CD4-positive, alpha-beta memory T cell (primary cell): ENCODE measurements around the gene TCF7. TPM values are rescaled to one million over a fixed set of nuclear protein-coding genes. Genes with fewer than 3 reads are reported as not detected.
A peak's percentile ranks its signal among the peaks of the same experiment; 100 is the strongest.

Source experiments
- CTCF ChIA-PET: fragments of 350-600 bp; sonication (Branson Sonifier 250); formaldehyde crosslinking; loops from one replicate; lab custom pipeline; 2021; ENCODE audit warnings: inconsistent platforms; ENCODE audit not compliant: partially characterized antibody; lab: Charles Lee
- POLR2A ChIA-PET: fragments of 350-600 bp; sonication (Branson Sonifier 250); formaldehyde crosslinking; loops from one replicate; lab custom pipeline; 2021; ENCODE audit not compliant: partially characterized antibody; lab: Charles Lee
- DNase-seq, 5 donors: peaks; one replicate each; pipeline versions ENCODE4 v3.0.0 to v3.0.0-alpha.2; 2020 to 2022; ENCODE audit warnings: mixed read lengths in 1 of 5
- H3K27ac ChIP-seq: one replicate; pipeline ENCODE4 v1.7.0; 2013; ENCODE audit warnings: low read depth, low read length
- H3K27me3 ChIP-seq: 2 replicates; pipeline ENCODE4 v1.7.0; 2013; ENCODE audit warnings: mild to moderate bottlenecking, low read length, moderate library complexity; ENCODE audit not compliant: insufficient read depth
- H3K36me3 ChIP-seq: 2 replicates; pipeline ENCODE4 v1.7.0; 2013; ENCODE audit warnings: mild to moderate bottlenecking, low read length, moderate library complexity; ENCODE audit not compliant: insufficient read depth
- H3K4me1 ChIP-seq: 2 replicates; pipeline ENCODE4 v1.7.0; 2013; ENCODE audit warnings: mild to moderate bottlenecking, low read length, moderate library complexity; ENCODE audit not compliant: insufficient read depth
- H3K4me3 ChIP-seq, 2 donors: one replicate each; pipeline ENCODE4 v1.7.0; 2013; ENCODE audit warnings: low read length in 2 of 2, mild to moderate bottlenecking in 1 of 2
- H3K9me3 ChIP-seq, 2 donors: one replicate each; pipeline ENCODE4 v1.7.0; 2013; ENCODE audit warnings: low read length in 2 of 2, control low read depth in 1 of 2; ENCODE audit not compliant: control insufficient read depth in 1 of 2
- H3K27ac Mint-ChIP-seq, 7 donors: one replicate each; pipeline ENCODE4 v1.8.0; 2020 to 2021; ENCODE audit warnings: mixed read lengths in 7 of 7, mild to moderate bottlenecking in 6 of 7, inconsistent platforms in 3 of 7, moderate library complexity in 3 of 7
- H3K27me3 Mint-ChIP-seq, 2 donors: one replicate each; pipeline ENCODE4 v1.8.0; 2020 to 2021; ENCODE audit warnings: mixed read lengths in 2 of 2
- H3K36me3 Mint-ChIP-seq, 2 donors: one replicate each; pipeline ENCODE4 v1.8.0; 2020 to 2021; ENCODE audit warnings: mixed read lengths in 2 of 2, inconsistent platforms in 1 of 2, mild to moderate bottlenecking in 1 of 2
- H3K4me1 Mint-ChIP-seq, 4 donors: one replicate each; pipeline ENCODE4 v1.8.0; 2020 to 2021; ENCODE audit warnings: mixed read lengths in 4 of 4, mild to moderate bottlenecking in 1 of 4
- H3K4me3 Mint-ChIP-seq, 8 donors: one replicate each; pipeline ENCODE4 v1.8.0; 2020 to 2021; ENCODE audit warnings: mixed read lengths in 8 of 8, mild to moderate bottlenecking in 7 of 8, moderate library complexity in 6 of 8, inconsistent platforms in 3 of 8
- H3K9me3 Mint-ChIP-seq, 8 donors: one replicate each; pipeline ENCODE4 v1.8.0; 2020 to 2021; ENCODE audit warnings: mixed read lengths in 8 of 8, mild to moderate bottlenecking in 5 of 8, inconsistent platforms in 3 of 8, moderate library complexity in 1 of 8
- intact Hi-C: fragments of 100-400 bp; cut with micrococcal nuclease; formaldehyde crosslinking; loops from one replicate; pipeline ENCODE4 v1.15.1; 2023
- polyA plus RNA-seq, 2 donors: library from polyadenylated mRNA; unstranded; fragments of 300-500 nt; fragmentation: Illumina TruSeq; gene quantifications; one replicate each; pipeline ENCODE4 v1.2.3, GENCODE V29; 2021
- total RNA-seq, 2 experiments: library from RNA; stranded (reverse); gene quantifications; one replicate each; pipeline ENCODE4 v1.2.3, GENCODE V29; 2021

TCF7 gene
- total and polyA plus RNA-seq, 4 experiments from 2014 or later = 102 to 841 (median 622) TPM

- CTCF ChIA-PET = interaction anchor here (0.6 to 2.7 kb wide), 5 partner anchors 35 to 51 kb away, joined by 3 to 16 read pairs (median 3); no protein-coding TSS in a partner anchor
- intact Hi-C loops = no loop called here
- Histone ChIP-seq H3K27me3 (no peaks in the 10 kb centered on the region), H3K9me3 (no peaks in the 10 kb centered on the region), H3K4me1 (peaks cover 70% of the 10 kb centered on the region), H3K36me3 (peaks cover 12% of the 10 kb centered on the region), H3K27ac (peak overlapping the region; percentile 49), H3K4me3 (peak overlapping the region in 1 of 2 donors; percentile 9)
- no peaks in the 10 kb centered on the region for H3K27me3 Mint-ChIP-seq
- peaks cover 47 to 77% (median 59%) of the 10 kb centered on the region in 4 donors for H3K4me1 Mint-ChIP-seq
- DNase-seq = peak in 2 of 5 donors; percentile 55 to 74
- peak overlapping the region; percentile 61 to 94 (median 90) for H3K27ac Mint-ChIP-seq
- peak overlapping the region; percentile 65 to 96 (median 95) for H3K4me3 Mint-ChIP-seq
- POLR2A ChIA-PET = interaction anchor here (0.7 to 22.2 kb wide), 9 partner anchors 39 to 115 kb away, joined by 3 to 192 read pairs (median 8); partner anchors contain the start of genes PPP2CA and VDAC1
- peaks cover 0 to 2% (median 0%) of the 10 kb centered on the region in 8 donors for H3K9me3 Mint-ChIP-seq
- peaks cover 14 to 25% of the 10 kb centered on the region in 2 donors for H3K36me3 Mint-ChIP-seq
These were observed 2.5 kb upstream of the TCF7 start for GRCh38 chr5:134111741-134112647.

GRCh38 chr5:134112726-134113362 lies 1.6 kb upstream of the TCF7 start:
- peaks cover 42 to 77% (median 56%) of the 10 kb centered on the region in 4 donors for H3K4me1 Mint-ChIP-seq

GRCh38 chr5:134113363-134113889 lies 1.1 kb upstream of the TCF7 start:
- no peaks in the 10 kb centered on the region for H3K9me3 ChIP-seq
- CTCF ChIA-PET = interaction anchor here (2.2 kb wide), 1 partner anchor 39 kb away, joined by 5 read pairs; no protein-coding TSS in a partner anchor
- peaks cover 25% of the 10 kb centered on the region for H3K36me3 ChIP-seq
- H3K4me1 ChIP-seq = peaks cover 70% of the 10 kb centered on the region
- H3K27me3 ChIP-seq = no peaks in the 10 kb centered on the region
- POLR2A ChIA-PET = interaction anchor here (0.5 to 22.2 kb wide), 10 partner anchors 41 to 97 kb away, joined by 3 to 192 read pairs (median 8); no protein-coding TSS in a partner anchor
- DNase-seq = no peak
- H3K27ac ChIP-seq = peak overlapping the region; percentile 78
- peaks cover 29 to 39% of the 10 kb centered on the region in 2 donors for H3K36me3 Mint-ChIP-seq
- no peaks in the 10 kb centered on the region for H3K27me3 Mint-ChIP-seq
- H3K4me3 ChIP-seq = peak overlapping the region; percentile 92 to 97
- peak overlapping the region; percentile 95 to 98 (median 95) for H3K4me3 Mint-ChIP-seq
- H3K4me1 Mint-ChIP-seq = peaks cover 39 to 79% (median 54%) of the 10 kb centered on the region in 4 donors
- peak overlapping the region; percentile 90 to 98 (median 96) for H3K27ac Mint-ChIP-seq
- intact Hi-C loops = no loop called here
- peaks cover 0 to 2% (median 0%) of the 10 kb centered on the region in 8 donors for H3K9me3 Mint-ChIP-seq

More at GRCh38 chr5:134112726-134113362, 1.6 kb upstream of the TCF7 start:
- H3K4me1 ChIP-seq = peaks cover 70% of the 10 kb centered on the region
- Mint-ChIP-seq H3K4me3 (peak overlapping the region; percentile 65 to 96 (median 95)), H3K9me3 (peaks cover 0 to 2% (median 0%) of the 10 kb centered on the region in 8 donors), H3K27ac (peak overlapping the region; percentile 61 to 94 (median 90)), H3K36me3 (peaks cover 23 to 33% of the 10 kb centered on the region in 2 donors), H3K27me3 (no peaks in the 10 kb centered on the region)
- CTCF ChIA-PET = interaction anchor here (1.6 to 2.7 kb wide), 3 partner anchors 36 to 41 kb away, joined by 3 to 16 read pairs (median 5); no protein-coding TSS in a partner anchor
- H3K36me3 ChIP-seq = peaks cover 20% of the 10 kb centered on the region
- H3K4me3 ChIP-seq = peak overlapping the region in 1 of 2 donors; percentile 9
- DNase-seq = no peak
- intact Hi-C loops = no loop called here
- POLR2A ChIA-PET = interaction anchor here (1.3 to 22.2 kb wide), 8 partner anchors 40 to 108 kb away, joined by 3 to 192 read pairs (median 14); partner anchors contain the start of gene VDAC1
- H3K9me3 ChIP-seq = no peaks in the 10 kb centered on the region
- peak overlapping the region; percentile 49 for H3K27ac ChIP-seq
- no peaks in the 10 kb centered on the region for H3K27me3 ChIP-seq

- H3K27me3 Mint-ChIP-seq = no peaks in the 10 kb centered on the region
- DNase-seq = peak; percentile 68 to 89 (median 72)
- peaks cover 46 to 55% of the 10 kb centered on the region in 2 donors for H3K36me3 Mint-ChIP-seq
- H3K9me3 ChIP-seq = no peaks in the 10 kb centered on the region
- peak overlapping the region; percentile 86 to 99 (median 96) for H3K4me3 Mint-ChIP-seq
- H3K27ac ChIP-seq = peak overlapping the region; percentile 97
- peak overlapping the region; percentile 82 to 85 for H3K4me3 ChIP-seq
- peaks cover 39% of the 10 kb centered on the region for H3K36me3 ChIP-seq
- H3K9me3 Mint-ChIP-seq = peaks cover 0 to 2% (median 0%) of the 10 kb centered on the region in 8 donors
- ChIA-PET POLR2A (interaction anchor here (0.6 to 22.2 kb wide), 11 partner anchors 37 to 410 kb away, joined by 3 to 192 read pairs (median 5); partner anchors contain the start of genes JADE2 and SKP1), CTCF (no interaction called here)
- no peaks in the 10 kb centered on the region for H3K27me3 ChIP-seq
- peaks cover 42 to 88% (median 57%) of the 10 kb centered on the region in 4 donors for H3K4me1 Mint-ChIP-seq
- intact Hi-C loops = loop anchor here (1.0 to 2.0 kb wide), 6 partner anchors 7 to 76 kb away; no protein-coding TSS in a partner anchor
- peak overlapping the region; percentile 89 to 98 (median 95) for H3K27ac Mint-ChIP-seq
- H3K4me1 ChIP-seq = peaks cover 71% of the 10 kb centered on the region
These were observed 665 bp downstream of the TCF7 start for GRCh38 chr5:134114886-134115805.

- intact Hi-C loops = loop anchor here (1.0 to 2.0 kb wide), 2 partner anchors 15 to 17 kb away; no protein-coding TSS in a partner anchor
- no peaks in the 10 kb centered on the region for H3K27me3 Mint-ChIP-seq
- Histone ChIP-seq H3K4me1 (peaks cover 71% of the 10 kb centered on the region), H3K27me3 (no peaks in the 10 kb centered on the region), H3K4me3 (peak overlapping the region; percentile 82 to 85), H3K36me3 (peaks cover 46% of the 10 kb centered on the region), H3K9me3 (no peaks in the 10 kb centered on the region), H3K27ac (peak overlapping the region; percentile 97)
- ChIA-PET POLR2A (interaction anchor here (0.7 to 22.2 kb wide), 5 partner anchors 43 to 76 kb away, joined by 3 to 192 read pairs (median 27); partner anchors contain the start of gene SKP1), CTCF (no interaction called here)
- H3K27ac Mint-ChIP-seq = peak overlapping the region; percentile 89 to 98 (median 95)
- peaks cover 43 to 88% (median 56%) of the 10 kb centered on the region in 4 donors for H3K4me1 Mint-ChIP-seq
- H3K4me3 Mint-ChIP-seq = peak overlapping the region; percentile 86 to 99 (median 96)
- peaks cover 0 to 2% (median 0%) of the 10 kb centered on the region in 8 donors for H3K9me3 Mint-ChIP-seq
- DNase-seq = no peak
- peaks cover 52 to 62% of the 10 kb centered on the region in 2 donors for H3K36me3 Mint-ChIP-seq
These were observed 1.3 kb downstream of the TCF7 start for GRCh38 chr5:134115806-134116175.
